NCI-H2196 (cell line): Measurements from ENCODE around the gene BTBD9.
A peak's percentile ranks its signal among the peaks of the same experiment; 100 is the strongest.
"Not testable (repeated sequence)": the region's sequence is repeated elsewhere in the genome, so short reads cannot be mapped to it uniquely, and the experiment has no call there.

ENCODE experiments used
- DNase-seq: peaks from one replicate; lab custom pipeline; 2025; ENCODE audit not compliant: unreplicated experiment; lab: John Stamatoyannopoulos, UW

BTBD9 gene

GRCh38 chr6:38650207-38650752, 10.6 kb upstream of the BTBD9 start:
- no peak for DNase-seq

GRCh38 chr6:38649744-38650143, 10.0 kb upstream of the BTBD9 start:
- DNase-seq, result no peak

GRCh38 chr6:38648629-38649028, 8.9 kb upstream of the BTBD9 start:
- DNase-seq, result no peak

GRCh38 chr6:38646166-38646878, 6.6 kb upstream of the BTBD9 start:
- DNase-seq, result no peak

GRCh38 chr6:38644951-38645350, 5.2 kb upstream of the BTBD9 start:
- DNase-seq, result no peak

GRCh38 chr6:38640216-38640909, 634 bp upstream of the BTBD9 start:
- no peak for DNase-seq

GRCh38 chr6:38638941-38639497, 710 bp downstream of the BTBD9 start:
- DNase-seq, result no peak

- DNase-seq, result no peak
Observed at GRCh38 chr6:38637756-38638155, 2.0 kb downstream of the BTBD9 start.

- DNase-seq, result no peak
Observed at GRCh38 chr6:38636027-38636426, 3.7 kb downstream of the BTBD9 start.

- DNase-seq, result no peak
Observed at GRCh38 chr6:38634518-38634917, 5.2 kb downstream of the BTBD9 start.

- no peak for DNase-seq
Observed at GRCh38 chr6:38632490-38632889, 7.2 kb downstream of the BTBD9 start.

GRCh38 chr6:38631186-38631783, 8.4 kb downstream of the BTBD9 start:
- no peak for DNase-seq

- no peak for DNase-seq
Observed at GRCh38 chr6:38625217-38625616, 14.5 kb downstream of the BTBD9 start.

- DNase-seq, result not testable (repeated sequence)
Observed at GRCh38 chr6:38619342-38619741, 20.4 kb downstream of the BTBD9 start.

GRCh38 chr6:38618301-38618700, 21.4 kb downstream of the BTBD9 start:
- not testable (repeated sequence) for DNase-seq

- no peak for DNase-seq
Observed at GRCh38 chr6:38617856-38618255, 21.9 kb downstream of the BTBD9 start.

GRCh38 chr6:38612143-38612965, 27.4 kb downstream of the BTBD9 start:
- DNase-seq, result no peak

- no peak for DNase-seq
Observed at GRCh38 chr6:38610050-38610625, 29.6 kb downstream of the BTBD9 start.

GRCh38 chr6:38604700-38605099, 35.0 kb downstream of the BTBD9 start:
- peak; percentile 32 for DNase-seq

- DNase-seq, result no peak
Observed at GRCh38 chr6:38603966-38604365, 35.8 kb downstream of the BTBD9 start.
